Measurements from ENCODE around the gene LPIN2.

The LPIN2 gene

GRCh38 chr18:2964361-2965010 is 48.5 kb downstream of the LPIN2 start:
- Histone ChIP-seq H3K27me3 (ENCODE audit: insufficient read depth, low read length, poor library complexity) (no peaks in the 10 kb centered on the region), H2AFZ (ENCODE audit: low read depth, low read length) (no peak overlapping the region), H4K20me1 (ENCODE audit: insufficient read depth, low read length) (peaks cover 3% of the 10 kb centered on the region; the same call in 1 of the 2 replicates), H3K9ac (ENCODE audit: low read depth, low read length) (no peak overlapping the region), H3K79me2 (ENCODE audit: insufficient read depth, low read length) (peaks cover 70% of the 10 kb centered on the region), H3K4me3 (ENCODE audit: low read depth in 1 of 2, low read length in 2 of 2) (no peak overlapping the region), H3K36me3 (ENCODE audit: insufficient read depth, low read length) (no peaks in the 10 kb centered on the region), H3K4me2 (ENCODE audit: insufficient read depth, low read length) (no peak overlapping the region), H3K9me3 (ENCODE audit: insufficient read depth, low read length, severe bottlenecking) (no peaks in the 10 kb centered on the region), H3K4me1 (ENCODE audit: insufficient read depth, low read length) (peaks cover 44% of the 10 kb centered on the region), H3K27ac (ENCODE audit: low read length) (no peak overlapping the region)
- TF ChIP-seq EZH2 (IDR thresholded peaks at IDR 0.05; ENCODE audit: borderline replicate concordance, low read depth, low read length, severe bottlenecking) (no peak), CTCF (IDR thresholded peaks at IDR 0.05; ENCODE audit: borderline replicate concordance, extremely low read depth, low read length, poor library complexity, severe bottlenecking) (no peak)
- ATAC-seq (ENCODE audit: insufficient read depth, low read depth) (no peak), DNase-seq (no peak)
